Mesothelial cell of epicardium (in vitro differentiated cells): Measurements from ENCODE around the gene PHAF1. TPM values are rescaled to one million over a fixed set of nuclear protein-coding genes. Genes with fewer than 3 reads are reported as not detected.

Experiments
- DNase-seq, 2 experiments: peaks; one replicate each; pipeline ENCODE4 v3.0.0; 2021; ENCODE audit warnings: low spot score in 2 of 2; ENCODE audit not compliant: unreplicated experiment in 2 of 2
- H3K27ac Mint-ChIP-seq: 2 replicates; pipeline ENCODE4 v1.8.0; 2021; ENCODE audit warnings: mixed read lengths
- H3K27me3 Mint-ChIP-seq: 2 replicates; pipeline ENCODE4 v1.8.0; 2021; ENCODE audit warnings: low read depth, mixed read lengths
- H3K36me3 Mint-ChIP-seq: 2 replicates; pipeline ENCODE4 v1.8.0; 2021; ENCODE audit warnings: mixed read lengths
- H3K4me1 Mint-ChIP-seq: 2 replicates; pipeline ENCODE4 v1.8.0; 2021; ENCODE audit warnings: mixed read lengths
- H3K4me3 Mint-ChIP-seq: 2 replicates; pipeline ENCODE4 v1.8.0; 2021; ENCODE audit warnings: mild to moderate bottlenecking, moderate library complexity, mixed read lengths
- H3K9me3 Mint-ChIP-seq: 2 replicates; pipeline ENCODE4 v1.8.0; 2021; ENCODE audit warnings: mixed read lengths
- CTCF ChIP-seq: fragments of 200-600 bp; sonication (generic); IDR thresholded peaks from one replicate; pipeline ENCODE4 v1.5.0; 2021; ENCODE audit warnings: antibody characterized with exemption; ENCODE audit not compliant: unreplicated experiment
- total RNA-seq: library from RNA; stranded (reverse); gene quantifications from 3 replicates; pipeline ENCODE4 v1.2.1, GENCODE V29; 2021

The PHAF1 gene
- total RNA-seq, 1 donor from 2014 or later, result 20.9 TPM

- Mint-ChIP-seq H3K36me3 (peaks cover 3% of the 10 kb centered on the region), H3K4me1 (peaks cover 24% of the 10 kb centered on the region), H3K27ac (no peak overlapping the region), H3K9me3 (no peaks in the 10 kb centered on the region), H3K27me3 (peaks cover 17% of the 10 kb centered on the region), H3K4me3 (no peak overlapping the region)
- no peak for DNase-seq
- no peak for TF ChIP-seq CTCF
Measured at GRCh38 chr16:67183284-67183626, 73.5 kb downstream of the PHAF1 start.

GRCh38 chr16:67183627-67184452 is 74.1 kb downstream of the PHAF1 start, which contains the start of gene MATCAP1:
TSS of gene MATCAP1 (minus strand) at chr16:67183963. CDS start at chr16:67180610, 3,353 bp downstream.
- peaks cover 20% of the 10 kb centered on the region for H3K4me1 Mint-ChIP-seq

DNA sequence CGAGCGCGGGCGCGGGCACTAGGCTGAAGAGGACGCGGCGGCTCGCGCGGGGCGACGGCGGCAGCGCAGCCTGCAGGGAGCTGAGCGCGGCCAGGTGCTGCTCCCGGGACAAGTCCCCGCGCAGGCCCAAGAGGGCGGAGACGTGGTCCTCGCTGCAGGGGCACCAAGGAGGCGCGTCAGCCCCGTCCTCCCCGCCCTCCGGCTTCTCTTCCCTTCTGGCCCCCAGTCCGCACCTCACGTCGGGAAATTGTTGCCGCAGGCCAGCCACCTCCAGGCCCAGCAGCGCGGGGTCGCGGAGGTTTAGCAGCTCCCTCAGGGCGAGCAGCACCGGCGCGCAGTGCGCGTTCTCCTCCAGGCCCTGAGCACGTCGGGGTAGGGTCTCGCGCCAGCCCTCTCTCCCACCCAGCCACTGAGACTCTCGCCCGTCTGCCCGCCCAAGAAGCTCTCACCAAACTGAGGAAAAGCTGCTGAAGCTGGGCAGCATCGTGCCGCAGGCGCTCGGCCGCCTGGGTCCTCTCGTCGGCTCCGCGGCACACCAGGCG is 74.8 kb downstream of the PHAF1 start:
- Mint-ChIP-seq H3K4me1 (peaks cover 17% of the 10 kb centered on the region), H3K27ac (no peak overlapping the region), H3K9me3 (no peaks in the 10 kb centered on the region), H3K27me3 (peaks cover 13% of the 10 kb centered on the region), H3K36me3 (no peaks in the 10 kb centered on the region), H3K4me3 (peak overlapping the region; percentile 81)
- no peak for TF ChIP-seq CTCF
- DNase-seq, result no peak

More at GRCh38 chr16:67183627-67184452, 74.1 kb downstream of the PHAF1 start, which contains the start of gene MATCAP1:
- H3K9me3 Mint-ChIP-seq, result no peaks in the 10 kb centered on the region
- H3K36me3 Mint-ChIP-seq, result peaks cover 1% of the 10 kb centered on the region
- DNase-seq, result peak; percentile 86 to 93
- H3K27ac Mint-ChIP-seq, result peak within 1 kb of the TSS; percentile 39
- TF ChIP-seq CTCF, result no peak
- peak within 1 kb of the TSS; percentile 81 for H3K4me3 Mint-ChIP-seq
- peaks cover 14% of the 10 kb centered on the region for H3K27me3 Mint-ChIP-seq

DNA sequence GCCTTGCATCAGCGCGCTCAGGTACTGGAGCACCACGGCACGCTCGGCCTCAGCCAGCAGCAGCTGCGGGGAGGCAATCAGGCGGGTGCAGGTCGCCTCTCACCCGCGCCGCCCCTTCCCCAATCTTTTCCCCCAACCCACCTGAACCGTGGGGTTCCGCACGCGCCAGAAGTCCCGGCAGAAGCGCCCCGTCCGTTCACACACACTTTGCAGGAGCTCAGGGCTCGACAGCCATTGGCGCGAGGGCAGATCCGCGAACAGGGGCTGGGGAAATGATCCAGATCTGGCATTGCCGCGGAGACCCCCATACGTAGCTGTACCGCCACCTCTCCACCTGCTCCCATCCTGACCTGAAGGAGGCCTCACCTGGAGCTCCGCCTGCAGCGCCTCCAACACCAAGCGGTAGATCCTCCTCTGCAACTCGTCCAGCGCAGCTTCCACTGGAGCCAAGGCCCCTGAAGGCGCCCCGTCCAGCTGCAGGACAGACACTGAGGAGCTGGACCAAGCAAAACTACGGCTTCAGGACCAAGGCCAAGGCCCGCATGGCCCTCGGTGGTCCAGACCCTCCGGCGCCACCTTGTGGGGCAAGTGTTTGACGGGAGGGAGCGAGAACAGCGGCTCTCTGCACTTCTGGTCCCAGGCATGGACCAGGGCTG is 75.4 kb downstream of the PHAF1 start:
- peak; percentile 52 for TF ChIP-seq CTCF
- H3K27me3 Mint-ChIP-seq, result peaks cover 13% of the 10 kb centered on the region
- H3K27ac Mint-ChIP-seq, result peak overlapping the region; percentile 91
- no peaks in the 10 kb centered on the region for H3K36me3 Mint-ChIP-seq
- DNase-seq, result peak; percentile 84 to 93
- H3K9me3 Mint-ChIP-seq, result no peaks in the 10 kb centered on the region
- peak overlapping the region; percentile 81 for H3K4me3 Mint-ChIP-seq
- H3K4me1 Mint-ChIP-seq, result peaks cover 17% of the 10 kb centered on the region

- Mint-ChIP-seq H3K4me3 (peak overlapping the region; percentile 81), H3K27ac (no peak overlapping the region), H3K9me3 (no peaks in the 10 kb centered on the region), H3K36me3 (no peaks in the 10 kb centered on the region), H3K4me1 (peaks cover 17% of the 10 kb centered on the region), H3K27me3 (peaks cover 13% of the 10 kb centered on the region)
- TF ChIP-seq CTCF, result no peak
- no peak for DNase-seq
Measured at GRCh38 chr16:67185651-67186134, 76.0 kb downstream of the PHAF1 start.
